HG02973 (cell line): ENCODE data around the gene CALCOCO1.

Experiments
- ATAC-seq: cut with Tn5 transposase; IDR thresholded peaks from one replicate; pipeline ENCODE4 v1.9.1; 2021; ENCODE audit warnings: moderate library complexity; ENCODE audit not compliant: unreplicated experiment

CALCOCO1 gene

DNA sequence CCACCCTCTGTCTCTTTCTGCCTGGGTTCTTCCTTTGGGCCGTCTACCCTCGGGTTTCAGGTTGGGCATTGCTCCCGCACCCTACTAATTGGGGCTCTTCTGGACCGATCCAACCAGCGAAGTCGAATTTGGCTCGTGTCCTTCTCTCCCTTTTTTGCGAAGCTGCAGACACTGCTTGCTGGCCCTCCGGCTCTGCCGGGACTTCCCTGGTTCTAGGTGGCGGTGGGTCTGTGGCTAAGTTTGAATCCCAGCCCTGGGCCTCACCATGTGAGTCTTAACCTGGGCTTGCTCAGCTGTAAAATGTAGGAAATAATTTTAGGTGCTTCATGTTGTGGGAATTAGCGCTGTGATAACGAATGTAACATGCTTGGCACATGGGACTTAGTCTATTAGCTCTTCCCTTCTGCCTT, 24.9 kb upstream of the CALCOCO1 start:
- no peak for ATAC-seq

- ATAC-seq, result no peak
Observed at GRCh38 chr12:53751336-53752191, 24.3 kb upstream of the CALCOCO1 start, which contains the start of gene CISTR. TSS of gene CISTR (minus strand) at chr12:53751979.

GRCh38 chr12:53750812-53751335, 23.6 kb upstream of the CALCOCO1 start:
- ATAC-seq, result no peak

DNA sequence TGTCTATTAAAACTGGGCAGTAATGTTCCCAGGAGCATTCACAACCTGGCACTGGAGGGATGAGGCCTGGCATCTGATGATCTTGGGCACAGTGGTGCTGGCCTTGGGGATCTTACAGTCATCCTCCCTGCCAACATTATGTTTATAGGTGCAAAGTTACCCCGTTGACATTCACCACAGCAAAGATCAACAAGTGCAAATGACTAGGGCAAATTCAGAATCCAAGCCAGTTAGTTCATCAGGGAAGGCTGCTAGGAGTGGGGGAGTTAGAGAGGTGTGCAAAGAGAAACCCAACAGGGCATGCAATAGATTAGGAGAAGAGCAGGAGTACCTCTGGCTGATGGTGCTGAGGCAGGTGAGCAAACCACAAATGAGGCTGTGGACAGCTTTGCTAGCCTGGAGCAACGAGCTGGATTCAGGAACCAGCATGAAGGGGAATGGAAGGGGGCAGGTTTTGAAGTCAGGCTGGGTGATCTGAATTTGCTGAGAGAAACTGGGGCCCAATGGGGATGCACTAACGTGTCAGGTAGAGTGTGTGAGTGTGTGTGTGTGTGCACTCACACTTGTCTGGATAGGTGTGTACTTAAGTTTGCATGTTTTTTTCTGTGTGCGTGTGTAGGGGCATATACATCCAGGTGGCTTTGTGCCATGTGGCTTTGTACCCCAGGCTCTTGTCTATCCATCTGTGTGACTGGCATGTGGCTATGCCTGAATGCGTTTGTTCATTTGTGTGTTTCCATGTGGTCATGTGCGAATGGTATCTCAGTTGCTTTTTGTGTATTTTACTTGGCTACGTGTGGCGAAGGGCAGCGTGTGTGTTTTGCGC, 22.9 kb upstream of the CALCOCO1 start:
- ATAC-seq, result no peak

DNA sequence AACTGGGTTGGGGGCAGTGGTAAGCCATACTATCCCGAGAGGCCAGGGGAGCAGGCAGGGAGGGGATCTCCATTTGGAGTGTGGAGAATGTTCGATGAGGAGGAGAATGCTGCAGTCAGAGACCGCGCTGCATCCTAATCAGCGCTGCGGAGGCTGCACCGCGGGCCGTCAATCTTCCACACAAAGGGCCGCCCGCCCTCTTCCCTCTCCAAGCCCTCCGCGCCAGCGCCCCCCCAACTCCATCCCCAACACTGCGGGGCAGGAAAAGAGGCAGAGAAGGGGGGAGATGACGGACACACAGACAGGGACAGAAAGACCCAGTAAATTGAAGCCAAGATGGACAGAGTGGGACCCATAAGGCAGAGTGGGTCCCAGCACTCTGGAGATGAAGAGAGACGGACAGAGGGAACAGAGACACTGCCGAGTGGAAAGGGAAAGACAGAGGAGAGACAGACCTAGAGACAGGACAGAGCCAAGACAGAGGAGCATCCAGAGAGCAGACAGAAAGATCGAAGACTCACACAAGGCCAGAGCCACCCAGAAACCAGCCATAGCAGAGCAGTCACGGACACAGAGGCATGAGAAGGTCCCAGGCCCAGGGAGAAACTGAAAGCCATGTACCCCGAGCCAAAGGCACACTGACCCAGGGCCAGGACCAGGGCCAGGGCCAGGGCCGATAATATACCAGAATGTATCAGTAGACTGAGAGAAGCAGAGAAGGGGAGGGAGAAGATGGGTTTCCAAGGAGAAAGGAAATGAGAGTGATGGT, 21.0 kb upstream of the CALCOCO1 start:
- no peak for ATAC-seq

DNA sequence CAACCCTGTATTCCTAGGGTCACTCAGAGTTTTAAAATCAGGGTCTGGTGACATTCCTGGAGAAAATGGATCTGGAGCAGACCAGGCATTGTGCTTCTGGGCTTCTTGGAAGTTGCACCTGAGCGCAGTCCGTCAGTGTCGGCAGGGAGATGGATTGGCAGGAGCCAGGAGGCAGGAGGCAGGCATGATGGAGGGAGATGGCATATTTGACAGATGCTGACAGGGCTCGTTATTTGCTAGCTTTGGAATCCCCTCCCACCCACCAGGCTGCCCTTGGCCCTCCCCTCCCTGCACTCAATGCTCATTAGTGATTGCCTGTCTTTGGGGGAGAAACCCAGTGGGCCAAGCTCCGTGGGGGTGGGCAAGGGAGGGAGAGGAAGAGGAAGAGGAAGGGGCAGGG, 19.8 kb upstream of the CALCOCO1 start:
- no peak for ATAC-seq

DNA sequence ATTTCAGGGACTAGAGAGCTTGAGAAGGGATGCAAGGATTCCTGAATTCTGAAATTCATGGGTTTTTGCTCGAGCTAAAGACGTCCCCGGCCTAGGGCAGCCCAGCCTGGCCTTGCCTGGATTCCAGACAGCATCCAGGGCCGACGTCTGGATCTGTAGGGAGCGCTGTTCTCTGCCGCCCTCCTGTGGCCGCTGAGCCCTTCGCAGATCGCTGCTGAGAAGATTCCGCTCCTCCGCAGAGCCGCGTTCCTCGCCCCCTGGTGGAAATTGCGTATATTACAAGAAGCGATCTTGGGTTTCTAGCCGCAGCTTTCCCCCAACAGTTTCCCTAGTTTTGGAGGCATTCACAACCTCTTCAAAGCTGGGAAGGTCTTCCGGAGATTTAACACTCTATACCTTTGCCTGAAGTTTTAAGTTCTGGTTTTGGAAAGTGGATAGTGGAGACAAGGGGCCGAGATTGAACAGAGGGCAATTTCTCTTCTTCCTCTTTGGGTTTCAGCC, 19.4 kb upstream of the CALCOCO1 start:
- no peak for ATAC-seq

GRCh38 chr12:53744751-53745150, 17.5 kb upstream of the CALCOCO1 start:
- ATAC-seq, result no peak

GRCh38 chr12:53744130-53744441, 16.8 kb upstream of the CALCOCO1 start:
- no peak for ATAC-seq

- ATAC-seq, result no peak
Observed at GRCh38 chr12:53743266-53744129, 16.2 kb upstream of the CALCOCO1 start.

GRCh38 chr12:53740130-53740491, 12.9 kb upstream of the CALCOCO1 start:
- ATAC-seq, result no peak

GRCh38 chr12:53739214-53740129, 12.2 kb upstream of the CALCOCO1 start:
- no peak for ATAC-seq

GRCh38 chr12:53738406-53739213, 11.4 kb upstream of the CALCOCO1 start:
- ATAC-seq, result no peak

DNA sequence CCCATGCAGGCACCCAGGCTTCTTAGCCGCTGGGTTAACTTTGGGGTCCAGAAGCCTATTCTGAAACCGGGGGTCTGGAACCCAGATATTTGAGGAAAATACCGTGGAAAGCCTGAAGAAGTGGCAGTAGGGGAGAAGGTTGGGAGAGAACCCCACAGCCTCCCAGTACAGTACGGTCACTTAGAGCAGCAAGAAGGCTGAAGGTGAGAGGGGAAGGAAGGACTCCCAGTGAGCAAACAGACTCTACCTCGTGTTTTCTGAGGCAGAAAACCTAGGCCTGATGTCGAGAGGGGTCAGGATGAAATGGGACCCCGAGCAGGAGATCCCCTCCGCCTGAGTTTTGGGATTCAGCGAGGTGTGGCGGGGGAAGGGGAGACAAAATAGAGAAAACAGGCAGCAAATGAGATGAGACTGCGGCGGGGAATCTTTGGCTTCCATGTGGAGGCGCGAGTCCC, 10.7 kb upstream of the CALCOCO1 start:
- ATAC-seq, result no peak

DNA sequence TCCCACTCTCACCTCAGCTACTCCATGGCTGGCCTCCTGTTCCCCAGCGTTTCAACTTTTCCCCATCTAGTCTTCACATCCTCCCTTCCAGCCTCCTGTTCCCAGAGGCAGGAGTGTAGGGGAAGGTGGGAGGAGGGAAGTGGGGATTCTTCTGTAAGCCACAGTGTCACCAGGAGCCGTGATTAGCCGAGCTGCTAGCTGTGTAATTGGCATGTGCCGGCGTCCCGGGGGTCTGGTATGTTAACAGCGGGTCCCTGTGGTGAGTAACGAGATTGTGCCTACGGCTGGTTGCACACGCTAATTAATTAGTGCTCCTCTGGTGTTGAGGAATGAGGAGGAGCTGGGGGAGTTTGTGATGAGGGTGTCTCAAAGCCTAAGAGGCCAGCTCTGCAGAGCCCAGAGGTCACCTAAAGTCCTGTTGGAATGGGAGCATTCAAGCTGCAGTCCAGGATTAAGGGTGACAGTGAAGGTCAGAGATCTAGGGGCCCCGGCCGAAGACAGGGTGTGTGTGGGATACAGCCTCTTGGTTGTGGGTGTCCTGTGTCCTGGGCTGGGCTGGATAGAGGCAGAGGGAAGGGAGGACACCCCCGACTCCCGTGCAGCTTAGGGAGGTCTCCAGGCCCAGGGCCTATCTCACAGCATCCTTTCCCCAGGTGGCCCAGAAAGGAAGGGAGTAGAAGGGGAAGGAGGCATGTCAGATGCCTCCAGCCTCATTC, 10.0 kb upstream of the CALCOCO1 start:
- no peak for ATAC-seq

DNA sequence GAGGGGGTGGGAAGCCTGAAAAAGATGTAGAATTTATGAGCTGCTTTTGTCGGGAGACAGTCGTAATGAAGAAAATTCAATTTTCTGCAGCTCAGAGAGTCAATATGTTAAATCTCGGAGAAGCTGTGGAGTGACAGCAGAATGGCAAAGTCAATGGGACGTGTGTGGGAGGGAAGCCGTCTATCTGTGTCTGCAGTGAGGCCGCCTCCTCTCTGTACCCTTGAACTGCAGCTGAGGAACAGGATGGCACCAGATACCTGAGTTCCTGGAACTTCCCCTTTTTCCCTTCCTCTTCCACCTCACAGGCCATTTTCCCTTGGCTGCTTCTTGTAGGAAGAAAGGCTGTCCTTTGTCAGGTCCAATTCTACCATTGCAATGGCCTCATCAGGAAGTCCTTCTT, 9.3 kb upstream of the CALCOCO1 start:
- ATAC-seq, result no peak

DNA sequence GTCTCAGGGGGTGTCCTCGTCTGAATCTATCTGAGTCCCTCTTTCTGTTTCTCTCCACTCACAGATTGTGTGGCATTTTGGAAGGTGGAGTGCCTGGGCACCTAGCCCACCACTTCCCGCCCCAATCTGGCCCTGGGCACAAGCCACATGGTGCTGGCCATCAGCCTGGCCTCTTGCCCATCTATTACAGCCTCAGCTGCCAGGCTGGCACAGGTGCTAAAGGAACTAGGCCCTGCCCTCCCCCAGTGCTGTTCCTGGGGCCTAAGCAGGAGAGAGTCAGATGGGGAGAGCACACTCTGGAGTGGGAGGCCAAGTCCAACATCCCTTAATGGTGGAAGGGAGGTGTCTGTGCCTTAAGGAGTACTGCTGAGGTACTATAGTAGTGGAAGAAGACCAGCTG, 8.3 kb upstream of the CALCOCO1 start:
- no peak for ATAC-seq

DNA sequence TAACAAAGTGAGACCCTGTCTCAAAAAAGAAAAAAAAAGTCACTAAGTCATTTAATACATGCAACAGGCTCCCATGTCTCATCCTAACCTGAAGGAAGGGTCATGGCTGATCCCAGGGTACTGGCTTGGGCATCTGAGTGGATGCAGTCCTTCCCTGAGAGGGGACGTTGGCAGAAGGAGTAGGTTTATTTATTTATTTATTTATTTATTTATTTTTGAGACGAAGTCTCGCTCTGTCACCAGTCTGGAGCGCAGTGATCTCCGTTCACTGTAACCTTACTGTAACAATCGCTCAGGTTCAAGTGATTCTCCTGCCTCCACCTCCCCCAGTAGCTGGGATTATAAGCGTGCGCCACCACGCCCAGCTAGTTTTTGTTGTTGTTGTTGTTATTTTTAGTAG, 7.2 kb upstream of the CALCOCO1 start:
- ATAC-seq, result no peak
